MCF 10A (cell line): ENCODE data around the gene FMO3. TPM values are rescaled to one million over a fixed set of nuclear protein-coding genes. Genes with fewer than 3 reads are reported as not detected.

Experiments
- BruUV-seq: library from RNA; stranded (reverse); fragments of 400-500 nt; replicated peaks from 2 replicates; lab custom pipeline; 2021; lab: Mats Ljungman, UMichigan
- CTCF ChIA-PET: fragments of 300-600 bp; sonication (Branson Sonifier 250); formaldehyde crosslinking; extraction: SDS; loops from one replicate; lab custom pipeline; 2021; ENCODE audit warnings: antibody characterized with exemption, inconsistent platforms; lab: Yijun Ruan, JAX
- POLR2A ChIA-PET: fragments of 300-600, 350-650 bp; sonication (Branson Sonifier 250); formaldehyde crosslinking; extraction: SDS; loops from one replicate; lab custom pipeline; 2020; ENCODE audit warnings: antibody characterized with exemption, inconsistent platforms; lab: Yijun Ruan, JAX
- DNase-seq: peaks from one replicate; pipeline ENCODE4 v3.0.0-alpha.2; 2018; ENCODE audit not compliant: unreplicated experiment
- H3K27ac Mint-ChIP-seq: one replicate; pipeline ENCODE4 v1.8.0; 2022; ENCODE audit warnings: mild to moderate bottlenecking, low read depth, mixed read lengths; ENCODE audit not compliant: unreplicated experiment
- H3K27me3 Mint-ChIP-seq: one replicate; pipeline ENCODE4 v1.8.0; 2022; ENCODE audit warnings: mixed read lengths; ENCODE audit not compliant: insufficient read depth, unreplicated experiment
- H3K36me3 Mint-ChIP-seq: one replicate; pipeline ENCODE4 v1.8.0; 2022; ENCODE audit warnings: mild to moderate bottlenecking, moderate library complexity, mixed read lengths; ENCODE audit not compliant: insufficient read depth, unreplicated experiment
- H3K4me1 Mint-ChIP-seq: one replicate; pipeline ENCODE4 v1.8.0; 2022; ENCODE audit warnings: mixed read lengths; ENCODE audit not compliant: insufficient read depth, unreplicated experiment
- H3K4me3 Mint-ChIP-seq: one replicate; pipeline ENCODE4 v1.8.0; 2022; ENCODE audit warnings: mild to moderate bottlenecking, moderate library complexity, mixed read lengths; ENCODE audit not compliant: unreplicated experiment
- H3K9me3 Mint-ChIP-seq: one replicate; pipeline ENCODE4 v1.8.0; 2022; ENCODE audit warnings: mixed read lengths; ENCODE audit not compliant: unreplicated experiment
- CTCF ChIP-seq: fragments of 200-600 bp; IDR thresholded peaks from one replicate; pipeline ENCODE4 v1.8.0; 2022; ENCODE audit warnings: antibody characterized with exemption, mild to moderate bottlenecking; ENCODE audit not compliant: unreplicated experiment
- intact Hi-C: fragments of 100-400 bp; cut with micrococcal nuclease; formaldehyde crosslinking; loops from 2 replicates; pipeline ENCODE4 v1.14.1; 2022
- total RNA-seq: library from RNA; stranded (reverse); gene quantifications from 2 replicates; pipeline ENCODE4 v1.2.3, GENCODE V29; 2022

Gene FMO3
- total RNA-seq, 1 experiment from 2014 or later: not detected

GRCh38 chr1:171137580-171137979 is 46.9 kb downstream of the FMO3 start:
- no peaks in the 10 kb centered on the region for H3K9me3 Mint-ChIP-seq
- H3K36me3 Mint-ChIP-seq: no peaks in the 10 kb centered on the region
- TF ChIP-seq CTCF: no peak
- no peaks in the 10 kb centered on the region for H3K4me1 Mint-ChIP-seq
- H3K4me3 Mint-ChIP-seq: no peak overlapping the region
- H3K27ac Mint-ChIP-seq: no peak overlapping the region
- peak; percentile 41 for DNase-seq
- POLR2A ChIA-PET: no interaction called here
- BruUV-seq: no TSS peak
- CTCF ChIA-PET: interaction anchor here (0.6 to 1.2 kb wide), 4 partner anchors 56 to 281 kb away, joined by 3 read pairs; no protein-coding TSS in a partner anchor
- H3K27me3 Mint-ChIP-seq: no peaks in the 10 kb centered on the region
- intact Hi-C loops: no loop called here

- H3K4me1 Mint-ChIP-seq: no peaks in the 10 kb centered on the region
- POLR2A ChIA-PET: no interaction called here
- no peak for TF ChIP-seq CTCF
- intact Hi-C loops: no loop called here
- H3K9me3 Mint-ChIP-seq: no peaks in the 10 kb centered on the region
- no peaks in the 10 kb centered on the region for H3K36me3 Mint-ChIP-seq
- CTCF ChIA-PET: interaction anchor here (0.6 to 1.2 kb wide), 3 partner anchors 50 to 143 kb away, joined by 3 to 4 read pairs (median 3); no protein-coding TSS in a partner anchor
- DNase-seq: no peak
- H3K27me3 Mint-ChIP-seq: no peaks in the 10 kb centered on the region
- no peak overlapping the region for H3K27ac Mint-ChIP-seq
- no peak overlapping the region for H3K4me3 Mint-ChIP-seq
- no TSS peak for BruUV-seq
Measured at GRCh38 chr1:171138980-171139379, 48.3 kb downstream of the FMO3 start.

- TF ChIP-seq CTCF: no peak
- no peak overlapping the region for H3K27ac Mint-ChIP-seq
- no peaks in the 10 kb centered on the region for H3K27me3 Mint-ChIP-seq
- ChIA-PET CTCF (interaction anchor here (1.2 kb wide), 1 partner anchor 93 kb away, joined by 3 read pairs; no protein-coding TSS in a partner anchor), POLR2A (no interaction called here)
- H3K36me3 Mint-ChIP-seq: no peaks in the 10 kb centered on the region
- intact Hi-C loops: no loop called here
- H3K9me3 Mint-ChIP-seq: no peaks in the 10 kb centered on the region
- H3K4me3 Mint-ChIP-seq: no peak overlapping the region
- BruUV-seq: no TSS peak
- DNase-seq: peak; percentile 23
- H3K4me1 Mint-ChIP-seq: no peaks in the 10 kb centered on the region
Measured at GRCh38 chr1:171139890-171140289, 49.2 kb downstream of the FMO3 start.

- Mint-ChIP-seq H3K27ac (no peak overlapping the region), H3K4me1 (no peaks in the 10 kb centered on the region), H3K27me3 (no peaks in the 10 kb centered on the region), H3K4me3 (no peak overlapping the region), H3K36me3 (no peaks in the 10 kb centered on the region), H3K9me3 (no peaks in the 10 kb centered on the region)
- intact Hi-C loops: no loop called here
- POLR2A ChIA-PET: no interaction called here
- TF ChIP-seq CTCF: no peak
- no TSS peak for BruUV-seq
- CTCF ChIA-PET: interaction anchor here (1.0 kb wide), 1 partner anchor 73 kb away, joined by 4 read pairs; no protein-coding TSS in a partner anchor
- DNase-seq: peak; percentile 31
Measured at GRCh38 chr1:171140401-171140800, 49.7 kb downstream of the FMO3 start.
